CD4-positive, alpha-beta memory T cell (primary cell): Measurements from ENCODE around the gene SHB. TPM values are rescaled to one million over a fixed set of nuclear protein-coding genes. Genes with fewer than 3 reads are reported as not detected.

Experiments used
- CTCF ChIA-PET: fragments of 350-600 bp; sonication (Branson Sonifier 250); formaldehyde crosslinking; loops from one replicate; lab custom pipeline; 2021; ENCODE audit warnings: inconsistent platforms; ENCODE audit not compliant: partially characterized antibody; lab: Charles Lee
- POLR2A ChIA-PET: fragments of 350-600 bp; sonication (Branson Sonifier 250); formaldehyde crosslinking; loops from one replicate; lab custom pipeline; 2021; ENCODE audit not compliant: partially characterized antibody; lab: Charles Lee
- DNase-seq, 5 donors: peaks; one replicate each; pipeline versions ENCODE4 v3.0.0 to v3.0.0-alpha.2; 2020 to 2022; ENCODE audit warnings: mixed read lengths in 1 of 5
- H3K27ac ChIP-seq: one replicate; pipeline ENCODE4 v1.7.0; 2013; ENCODE audit warnings: low read depth, low read length
- H3K27me3 ChIP-seq: 2 replicates; pipeline ENCODE4 v1.7.0; 2013; ENCODE audit warnings: mild to moderate bottlenecking, low read length, moderate library complexity; ENCODE audit not compliant: insufficient read depth
- H3K36me3 ChIP-seq: 2 replicates; pipeline ENCODE4 v1.7.0; 2013; ENCODE audit warnings: mild to moderate bottlenecking, low read length, moderate library complexity; ENCODE audit not compliant: insufficient read depth
- H3K4me1 ChIP-seq: 2 replicates; pipeline ENCODE4 v1.7.0; 2013; ENCODE audit warnings: mild to moderate bottlenecking, low read length, moderate library complexity; ENCODE audit not compliant: insufficient read depth
- H3K4me3 ChIP-seq, 2 donors: one replicate each; pipeline ENCODE4 v1.7.0; 2013; ENCODE audit warnings: low read length in 2 of 2, mild to moderate bottlenecking in 1 of 2
- H3K9me3 ChIP-seq, 2 donors: one replicate each; pipeline ENCODE4 v1.7.0; 2013; ENCODE audit warnings: low read length in 2 of 2, control low read depth in 1 of 2; ENCODE audit not compliant: control insufficient read depth in 1 of 2
- H3K27ac Mint-ChIP-seq, 7 donors: one replicate each; pipeline ENCODE4 v1.8.0; 2020 to 2021; ENCODE audit warnings: mixed read lengths in 7 of 7, mild to moderate bottlenecking in 6 of 7, inconsistent platforms in 3 of 7, moderate library complexity in 3 of 7
- H3K27me3 Mint-ChIP-seq, 2 donors: one replicate each; pipeline ENCODE4 v1.8.0; 2020 to 2021; ENCODE audit warnings: mixed read lengths in 2 of 2
- H3K36me3 Mint-ChIP-seq, 2 donors: one replicate each; pipeline ENCODE4 v1.8.0; 2020 to 2021; ENCODE audit warnings: mixed read lengths in 2 of 2, inconsistent platforms in 1 of 2, mild to moderate bottlenecking in 1 of 2
- H3K4me1 Mint-ChIP-seq, 4 donors: one replicate each; pipeline ENCODE4 v1.8.0; 2020 to 2021; ENCODE audit warnings: mixed read lengths in 4 of 4, mild to moderate bottlenecking in 1 of 4
- H3K4me3 Mint-ChIP-seq, 8 donors: one replicate each; pipeline ENCODE4 v1.8.0; 2020 to 2021; ENCODE audit warnings: mixed read lengths in 8 of 8, mild to moderate bottlenecking in 7 of 8, moderate library complexity in 6 of 8, inconsistent platforms in 3 of 8
- H3K9me3 Mint-ChIP-seq, 8 donors: one replicate each; pipeline ENCODE4 v1.8.0; 2020 to 2021; ENCODE audit warnings: mixed read lengths in 8 of 8, mild to moderate bottlenecking in 5 of 8, inconsistent platforms in 3 of 8, moderate library complexity in 1 of 8
- intact Hi-C: fragments of 100-400 bp; cut with micrococcal nuclease; formaldehyde crosslinking; loops from one replicate; pipeline ENCODE4 v1.15.1; 2023
- polyA plus RNA-seq, 2 donors: library from polyadenylated mRNA; unstranded; fragments of 300-500 nt; fragmentation: Illumina TruSeq; gene quantifications; one replicate each; pipeline ENCODE4 v1.2.3, GENCODE V29; 2021
- total RNA-seq, 2 experiments: library from RNA; stranded (reverse); gene quantifications; one replicate each; pipeline ENCODE4 v1.2.3, GENCODE V29; 2021

The SHB gene
- total and polyA plus RNA-seq, 4 experiments from 2014 or later, result 0.10 to 1.3 (median 0.49) TPM

- no peak overlapping the region for H3K4me3 Mint-ChIP-seq
- Histone ChIP-seq H3K9me3 (no peaks in the 10 kb centered on the region), H3K4me3 (no peak overlapping the region), H3K36me3 (no peaks in the 10 kb centered on the region), H3K4me1 (no peaks in the 10 kb centered on the region), H3K27ac (no peak overlapping the region), H3K27me3 (no peaks in the 10 kb centered on the region)
- no peaks in the 10 kb centered on the region for H3K9me3 Mint-ChIP-seq
- CTCF ChIA-PET, result no interaction called here
- intact Hi-C loops, result no loop called here
- DNase-seq, result no peak
- POLR2A ChIA-PET, result no interaction called here
- no peaks in the 10 kb centered on the region for H3K27me3 Mint-ChIP-seq
- H3K36me3 Mint-ChIP-seq, result no peaks in the 10 kb centered on the region
- H3K27ac Mint-ChIP-seq, result peak overlapping the region in 1 of 7 donors; percentile 76
- H3K4me1 Mint-ChIP-seq, result peaks cover 0 to 8% (median under 1%) of the 10 kb centered on the region in 4 donors
These were observed 60.0 kb downstream of the SHB start for GRCh38 chr9:38009035-38009501.

- Histone ChIP-seq H3K27ac (no peak overlapping the region), H3K4me3 (no peak overlapping the region), H3K27me3 (no peaks in the 10 kb centered on the region), H3K36me3 (no peaks in the 10 kb centered on the region), H3K4me1 (no peaks in the 10 kb centered on the region), H3K9me3 (no peaks in the 10 kb centered on the region)
- H3K27ac Mint-ChIP-seq, result peak overlapping the region in 3 of 7 donors; percentile 42 to 76 (median 43)
- no peaks in the 10 kb centered on the region for H3K9me3 Mint-ChIP-seq
- DNase-seq, result no peak
- H3K36me3 Mint-ChIP-seq, result no peaks in the 10 kb centered on the region
- ChIA-PET CTCF (no interaction called here), POLR2A (no interaction called here)
- no peak overlapping the region for H3K4me3 Mint-ChIP-seq
- intact Hi-C loops, result no loop called here
- H3K27me3 Mint-ChIP-seq, result no peaks in the 10 kb centered on the region
- peaks cover 1 to 8% (median 2%) of the 10 kb centered on the region in 4 donors for H3K4me1 Mint-ChIP-seq
These were observed 60.6 kb downstream of the SHB start for GRCh38 chr9:38008168-38009034.

GRCh38 chr9:38007016-38007415, 62.0 kb downstream of the SHB start:
- H3K27ac ChIP-seq, result no peak overlapping the region
- H3K27me3 ChIP-seq, result no peaks in the 10 kb centered on the region
- no peaks in the 10 kb centered on the region for H3K4me1 ChIP-seq
- no peaks in the 10 kb centered on the region for H3K9me3 ChIP-seq
- no peak for DNase-seq
- Mint-ChIP-seq H3K27me3 (peaks cover 0 to under 1% of the 10 kb centered on the region in 2 donors), H3K36me3 (no peaks in the 10 kb centered on the region), H3K4me1 (peaks cover 4 to 8% (median 6%) of the 10 kb centered on the region in 4 donors), H3K4me3 (no peak overlapping the region), H3K9me3 (no peaks in the 10 kb centered on the region), H3K27ac (peak overlapping the region in 2 of 7 donors; percentile 52 to 63)
- POLR2A ChIA-PET, result no interaction called here
- intact Hi-C loops, result no loop called here
- no peaks in the 10 kb centered on the region for H3K36me3 ChIP-seq
- CTCF ChIA-PET, result no interaction called here
- no peak overlapping the region for H3K4me3 ChIP-seq

- Histone ChIP-seq H3K27me3 (no peaks in the 10 kb centered on the region), H3K27ac (no peak overlapping the region), H3K4me3 (no peak overlapping the region), H3K4me1 (no peaks in the 10 kb centered on the region), H3K9me3 (no peaks in the 10 kb centered on the region), H3K36me3 (no peaks in the 10 kb centered on the region)
- no peak overlapping the region for H3K27ac Mint-ChIP-seq
- intact Hi-C loops, result no loop called here
- H3K4me3 Mint-ChIP-seq, result no peak overlapping the region
- no peaks in the 10 kb centered on the region for H3K9me3 Mint-ChIP-seq
- no peak for DNase-seq
- H3K4me1 Mint-ChIP-seq, result peaks cover 4 to 8% (median 6%) of the 10 kb centered on the region in 4 donors
- peaks cover 0 to 2% of the 10 kb centered on the region in 2 donors for H3K27me3 Mint-ChIP-seq
- no peaks in the 10 kb centered on the region for H3K36me3 Mint-ChIP-seq
- ChIA-PET CTCF (no interaction called here), POLR2A (no interaction called here)
These were observed 62.9 kb downstream of the SHB start for GRCh38 chr9:38006163-38006562.

GRCh38 chr9:38004809-38005560, 64.0 kb downstream of the SHB start:
- DNase-seq, result no peak
- Mint-ChIP-seq H3K9me3 (no peaks in the 10 kb centered on the region), H3K27ac (no peak overlapping the region), H3K4me1 (peaks cover 4 to 8% (median 6%) of the 10 kb centered on the region in 4 donors), H3K36me3 (no peaks in the 10 kb centered on the region), H3K27me3 (peaks cover 0 to 2% of the 10 kb centered on the region in 2 donors), H3K4me3 (no peak overlapping the region)
- no peaks in the 10 kb centered on the region for H3K9me3 ChIP-seq
- ChIA-PET POLR2A (no interaction called here), CTCF (no interaction called here)
- no peak overlapping the region for H3K4me3 ChIP-seq
- intact Hi-C loops, result no loop called here
- H3K36me3 ChIP-seq, result no peaks in the 10 kb centered on the region
- H3K27me3 ChIP-seq, result no peaks in the 10 kb centered on the region
- no peak overlapping the region for H3K27ac ChIP-seq
- no peaks in the 10 kb centered on the region for H3K4me1 ChIP-seq

GRCh38 chr9:38003946-38004808, 64.8 kb downstream of the SHB start:
- POLR2A ChIA-PET, result no interaction called here
- CTCF ChIA-PET, result no interaction called here
- intact Hi-C loops, result no loop called here
- Histone ChIP-seq H3K4me3 (no peak overlapping the region), H3K9me3 (no peaks in the 10 kb centered on the region), H3K27ac (no peak overlapping the region), H3K4me1 (no peaks in the 10 kb centered on the region), H3K27me3 (no peaks in the 10 kb centered on the region), H3K36me3 (no peaks in the 10 kb centered on the region)
- H3K27ac Mint-ChIP-seq, result no peak overlapping the region
- no peak overlapping the region for H3K4me3 Mint-ChIP-seq
- no peak for DNase-seq
- H3K9me3 Mint-ChIP-seq, result no peaks in the 10 kb centered on the region
- peaks cover 4 to 8% (median 6%) of the 10 kb centered on the region in 4 donors for H3K4me1 Mint-ChIP-seq
- peaks cover 0 to 2% of the 10 kb centered on the region in 2 donors for H3K27me3 Mint-ChIP-seq
- H3K36me3 Mint-ChIP-seq, result no peaks in the 10 kb centered on the region
